Measurements from ENCODE around the gene AGAP3. TPM values are rescaled to one million over a fixed set of nuclear protein-coding genes. Genes with fewer than 3 reads are reported as not detected.

The AGAP3 gene
- total RNA-seq, 2 donors from 2014 or later = 29.8 to 42.1 TPM

- Histone ChIP-seq H3K27ac (no peak overlapping the region), H3K27me3 (no peaks in the 10 kb centered on the region), H3K9me3 (no peaks in the 10 kb centered on the region), H3K4me3 (no peak overlapping the region), H3K36me3 (peaks cover 32% of the 10 kb centered on the region), H3K4me1 (peaks cover 0 to 18% of the 10 kb centered on the region in 2 donors)
- no peak for TF ChIP-seq CTCF (IDR thresholded peaks at IDR 0.05)
- no peak for DNase-seq (ENCODE audit: low spot score)
These were observed 44.5 kb downstream of the AGAP3 start for GRCh38 chr7:151130741-151131157.

GRCh38 chr7:151131224-151131591 is 44.9 kb downstream of the AGAP3 start:
- TF ChIP-seq CTCF (IDR thresholded peaks at IDR 0.05) = no peak
- H3K27ac ChIP-seq = no peak overlapping the region
- H3K4me3 ChIP-seq = no peak overlapping the region
- peaks cover 0 to 18% of the 10 kb centered on the region in 2 donors for H3K4me1 ChIP-seq
- H3K36me3 ChIP-seq = peaks cover 32% of the 10 kb centered on the region
- no peaks in the 10 kb centered on the region for H3K9me3 ChIP-seq
- no peak for DNase-seq (ENCODE audit: low spot score)
- no peaks in the 10 kb centered on the region for H3K27me3 ChIP-seq

GRCh38 chr7:151131592-151132293 is 45.5 kb downstream of the AGAP3 start:
- no peak for DNase-seq (ENCODE audit: low spot score)
- H3K36me3 ChIP-seq = peaks cover 32% of the 10 kb centered on the region

GRCh38 chr7:151132461-151133205 is 46.4 kb downstream of the AGAP3 start:
- Histone ChIP-seq H3K36me3 (peaks cover 32% of the 10 kb centered on the region), H3K4me3 (no peak overlapping the region), H3K27ac (no peak overlapping the region), H3K27me3 (no peaks in the 10 kb centered on the region), H3K4me1 (peaks cover 0 to 27% of the 10 kb centered on the region in 2 donors), H3K9me3 (no peaks in the 10 kb centered on the region)
- no peak for DNase-seq (ENCODE audit: low spot score)
- TF ChIP-seq CTCF (IDR thresholded peaks at IDR 0.05) = no peak

More at GRCh38 chr7:151131592-151132293, 45.5 kb downstream of the AGAP3 start:
- Histone ChIP-seq H3K27me3 (no peaks in the 10 kb centered on the region), H3K4me1 (peaks cover 0 to 20% of the 10 kb centered on the region in 2 donors), H3K9me3 (no peaks in the 10 kb centered on the region), H3K27ac (no peak overlapping the region), H3K4me3 (no peak overlapping the region)
- no peak for TF ChIP-seq CTCF (IDR thresholded peaks at IDR 0.05)

GRCh38 chr7:151133266-151133985 is 47.2 kb downstream of the AGAP3 start:
- DNase-seq (ENCODE audit: low spot score) = no peak
- peaks cover 0 to 35% of the 10 kb centered on the region in 2 donors for H3K4me1 ChIP-seq
- H3K4me3 ChIP-seq = no peak overlapping the region
- TF ChIP-seq CTCF (IDR thresholded peaks at IDR 0.05) = no peak
- H3K27ac ChIP-seq = no peak overlapping the region
- no peaks in the 10 kb centered on the region for H3K9me3 ChIP-seq
- peaks cover 30% of the 10 kb centered on the region for H3K36me3 ChIP-seq
- no peaks in the 10 kb centered on the region for H3K27me3 ChIP-seq

All from right atrium auricular region (tissue), 2 donors.